ENCODE data around the gene UNC13C. TPM values are rescaled to one million over a fixed set of nuclear protein-coding genes. Genes with fewer than 3 reads are reported as not detected.

UNC13C gene
- total and polyA plus RNA-seq, 7 donors, result 0.51 to 14.4 (median 1.9) TPM; not detected in 1

DNA sequence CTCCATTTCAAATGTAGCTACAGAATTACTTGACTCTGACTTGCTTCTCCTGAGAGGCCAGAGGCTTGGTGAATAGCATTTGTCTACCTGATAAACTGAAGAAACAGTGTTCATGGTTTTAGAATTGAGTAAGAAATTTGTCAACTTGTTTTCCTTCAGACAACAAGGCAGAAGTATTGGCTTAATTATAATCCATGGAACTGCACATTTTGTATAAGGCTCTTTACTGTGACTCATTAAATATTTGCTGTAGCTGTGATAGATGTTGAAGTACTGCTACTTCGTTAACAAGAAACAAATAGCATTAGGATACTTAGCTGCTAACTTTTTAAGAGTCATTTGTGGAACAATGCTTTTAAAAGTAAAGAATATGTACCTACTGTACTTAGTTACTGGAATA, 4.6 kb downstream of the UNC13C start:
- no peaks in the 10 kb centered on the region for H3K9me3 ChIP-seq
- intact Hi-C loops (cut with DNase I), result no loop called here

DNA sequence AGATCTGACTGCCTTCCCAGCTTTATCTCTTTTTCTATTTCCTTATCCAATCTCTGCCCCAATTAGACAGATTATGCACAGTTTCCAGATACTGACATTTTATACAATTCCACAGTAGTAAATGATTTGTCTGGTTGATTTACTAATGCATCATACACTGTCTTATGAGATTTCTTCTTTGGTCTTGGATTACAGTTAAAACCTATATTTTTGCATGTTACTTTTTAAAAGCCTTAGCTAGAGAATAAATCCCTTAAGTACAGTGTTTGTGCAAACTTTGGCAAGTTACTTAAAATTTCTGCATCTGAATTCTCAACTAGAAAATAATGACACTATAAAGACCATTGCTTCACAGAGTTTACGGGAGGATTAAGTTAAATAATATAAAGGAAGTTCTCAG, 6.0 kb downstream of the UNC13C start:
- ATAC-seq (no peak), DNase-seq (no peak)
- Histone ChIP-seq H3K27ac (no peak overlapping the region), H3K36me3 (ENCODE audit: insufficient read depth in 1 of 2, low read depth in 1 of 2) (no peaks in the 10 kb centered on the region), H3K4me1 (no peaks in the 10 kb centered on the region), H3K27me3 (ENCODE audit: insufficient read depth in 3 of 3, low read length in 2 of 3) (peaks cover 0 to 4% (median 0%) of the 10 kb centered on the region in 3 donors), H3K4me3 (no peak overlapping the region), H3K9me3 (no peaks in the 10 kb centered on the region)
- 71 to 83% (median 71%) methylated on average over 1 of the region's 1 CpG for WGBS, 3 donors
- TF ChIP-seq, protein P1, sequence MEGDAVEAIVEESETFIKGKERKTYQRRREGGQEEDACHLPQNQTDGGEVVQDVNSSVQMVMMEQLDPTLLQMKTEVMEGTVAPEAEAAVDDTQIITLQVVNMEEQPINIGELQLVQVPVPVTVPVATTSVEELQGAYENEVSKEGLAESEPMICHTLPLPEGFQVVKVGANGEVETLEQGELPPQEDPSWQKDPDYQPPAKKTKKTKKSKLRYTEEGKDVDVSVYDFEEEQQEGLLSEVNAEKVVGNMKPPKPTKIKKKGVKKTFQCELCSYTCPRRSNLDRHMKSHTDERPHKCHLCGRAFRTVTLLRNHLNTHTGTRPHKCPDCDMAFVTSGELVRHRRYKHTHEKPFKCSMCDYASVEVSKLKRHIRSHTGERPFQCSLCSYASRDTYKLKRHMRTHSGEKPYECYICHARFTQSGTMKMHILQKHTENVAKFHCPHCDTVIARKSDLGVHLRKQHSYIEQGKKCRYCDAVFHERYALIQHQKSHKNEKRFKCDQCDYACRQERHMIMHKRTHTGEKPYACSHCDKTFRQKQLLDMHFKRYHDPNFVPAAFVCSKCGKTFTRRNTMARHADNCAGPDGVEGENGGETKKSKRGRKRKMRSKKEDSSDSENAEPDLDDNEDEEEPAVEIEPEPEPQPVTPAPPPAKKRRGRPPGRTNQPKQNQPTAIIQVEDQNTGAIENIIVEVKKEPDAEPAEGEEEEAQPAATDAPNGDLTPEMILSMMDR (IDR thresholded peaks at IDR 0.05), result no peak
- intact Hi-C loops (cut with DNase I), result no loop called here

More for the DNA sequence above, 4.6 kb downstream of the UNC13C start:
- TF ChIP-seq, protein P1 (IDR thresholded peaks at IDR 0.05), result no peak
- Histone ChIP-seq H3K27ac (no peak overlapping the region), H3K4me3 (no peak overlapping the region), H3K4me1 (no peaks in the 10 kb centered on the region), H3K27me3 (ENCODE audit: insufficient read depth in 3 of 3, low read length in 2 of 3) (peaks cover 0 to 15% (median 3%) of the 10 kb centered on the region in 3 donors), H3K36me3 (ENCODE audit: insufficient read depth in 1 of 2, low read depth in 1 of 2) (no peaks in the 10 kb centered on the region)
- 64 to 74% (median 65%) methylated on average over 1 of the region's 1 CpG for WGBS, 3 donors
- ATAC-seq (no peak), DNase-seq (no peak)

DNA sequence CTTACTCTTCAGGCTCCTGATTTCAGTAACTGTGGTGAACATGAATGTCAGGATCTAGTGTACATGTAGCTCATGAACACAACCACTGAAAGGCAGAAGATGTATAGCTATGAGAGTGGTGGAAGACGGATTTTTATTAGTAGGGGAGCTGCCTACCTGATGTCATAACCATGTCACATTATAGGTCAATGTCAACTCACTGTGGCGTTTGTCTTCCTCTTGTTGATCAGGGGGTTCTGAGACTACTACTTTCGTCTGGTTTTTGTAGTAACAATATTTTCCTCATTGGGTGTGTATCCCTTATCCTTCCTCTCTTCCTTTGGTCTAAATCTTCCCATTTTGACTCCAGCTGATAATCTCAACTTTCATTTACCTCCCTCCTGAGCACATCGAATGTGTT, 7.3 kb downstream of the UNC13C start:
- H3K4me1 ChIP-seq, result no peaks in the 10 kb centered on the region
- TF ChIP-seq, protein P1 (IDR thresholded peaks at IDR 0.05), result no peak
- ATAC-seq, result no peak
- WGBS, 3 donors, result 77 to 84% (median 83%) methylated on average over 4 of the region's 4 CpGs
- H3K9me3 ChIP-seq, result no peaks in the 10 kb centered on the region
- no peaks in the 10 kb centered on the region for H3K36me3 ChIP-seq (ENCODE audit: insufficient read depth in 1 of 2, low read depth in 1 of 2)
- no peak overlapping the region for H3K4me3 ChIP-seq
- no peak for DNase-seq
- no peaks in the 10 kb centered on the region for H3K27me3 ChIP-seq (ENCODE audit: insufficient read depth in 3 of 3, low read length in 2 of 3)
- no peak overlapping the region for H3K27ac ChIP-seq
- intact Hi-C loops (cut with DNase I), result no loop called here

DNA sequence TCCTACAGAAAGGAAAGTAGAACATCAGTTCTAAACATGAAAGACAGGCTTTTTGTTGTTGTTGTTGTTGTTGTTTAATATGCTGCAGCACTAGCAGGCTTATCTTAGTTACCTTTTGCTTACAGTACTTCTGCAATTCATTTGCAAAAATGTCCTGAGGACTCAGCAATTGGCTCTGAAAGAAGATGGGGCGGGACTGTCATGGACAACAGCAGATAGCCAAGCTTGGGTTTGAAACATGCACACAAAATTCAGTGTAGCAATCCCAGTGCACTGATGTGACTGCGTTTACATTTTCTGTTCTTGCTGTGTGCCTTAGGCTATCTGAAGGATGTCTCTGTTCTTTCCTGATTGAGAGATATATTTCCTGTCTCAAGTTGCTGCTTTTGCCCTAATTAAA, 9.2 kb downstream of the UNC13C start:
- intact Hi-C loops (cut with DNase I), result no loop called here
- no peaks in the 10 kb centered on the region for H3K27me3 ChIP-seq (ENCODE audit: insufficient read depth in 3 of 3, low read length in 2 of 3)
- no peak overlapping the region for H3K27ac ChIP-seq
- ATAC-seq (no peak), DNase-seq (no peak)
- H3K4me3 ChIP-seq, result no peak overlapping the region
- H3K4me1 ChIP-seq, result no peaks in the 10 kb centered on the region
- H3K36me3 ChIP-seq (ENCODE audit: insufficient read depth in 1 of 2, low read depth in 1 of 2), result no peaks in the 10 kb centered on the region
- no peaks in the 10 kb centered on the region for H3K9me3 ChIP-seq
- WGBS, 3 donors, result 64 to 81% (median 73%) methylated on average over 2 of the region's 2 CpGs
- TF ChIP-seq, protein P1 (IDR thresholded peaks at IDR 0.05), result no peak

DNA sequence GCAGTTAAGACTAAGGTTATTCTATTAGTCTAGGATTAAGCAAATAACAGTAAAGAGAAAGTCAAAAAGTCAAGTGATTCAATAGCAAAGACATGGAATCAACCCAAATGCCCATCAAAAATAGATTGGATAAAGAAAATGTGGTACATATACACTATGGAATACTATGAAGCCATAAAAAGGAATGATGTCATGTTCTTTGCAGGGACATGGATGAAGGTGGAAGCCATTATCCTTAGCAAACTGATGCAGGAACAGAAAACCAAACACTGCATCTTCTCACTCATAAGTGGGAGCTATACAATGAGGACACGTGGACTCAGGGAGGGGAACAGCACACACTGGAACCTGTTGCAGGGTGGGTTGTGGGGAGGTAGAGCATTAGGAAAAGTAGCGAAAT, 29.0 kb downstream of the UNC13C start:
- Histone ChIP-seq H3K36me3 (ENCODE audit: insufficient read depth in 1 of 2, low read depth in 1 of 2) (no peaks in the 10 kb centered on the region), H3K27ac (no peak overlapping the region), H3K27me3 (ENCODE audit: insufficient read depth in 3 of 3, low read length in 2 of 3) (no peaks in the 10 kb centered on the region), H3K9me3 (no peaks in the 10 kb centered on the region), H3K4me3 (no peak overlapping the region), H3K4me1 (no peaks in the 10 kb centered on the region)
- DNase-seq (no peak), ATAC-seq (no peak)
- intact Hi-C loops (cut with DNase I), result no loop called here
- TF ChIP-seq, protein P1 (IDR thresholded peaks at IDR 0.05), result no peak
- WGBS, 3 donors, result 82 to 89% (median 85%) methylated on average over 2 of the region's 2 CpGs
